ENCODE measurements around the gene VIM.

The VIM gene

GRCh38 chr10:17209302-17209701 lies 18.7 kb upstream of the VIM start:
- H3K4me3 ChIP-seq (ENCODE audit: low read depth, low read length) = no peak overlapping the region

- H3K4me3 ChIP-seq (ENCODE audit: low read depth, low read length) = no peak overlapping the region
These were observed 18.2 kb upstream of the VIM start for GRCh38 chr10:17209881-17210280.

GRCh38 chr10:17210361-17210760 lies 17.7 kb upstream of the VIM start:
- H3K4me3 ChIP-seq (ENCODE audit: low read depth, low read length) = no peak overlapping the region

- no peak overlapping the region for H3K4me3 ChIP-seq (ENCODE audit: low read depth, low read length)
These were observed 15.2 kb upstream of the VIM start for GRCh38 chr10:17212802-17213221.

- H3K4me3 ChIP-seq (ENCODE audit: low read depth, low read length) = no peak overlapping the region
These were observed 14.2 kb upstream of the VIM start for GRCh38 chr10:17213646-17214349.

GRCh38 chr10:17214526-17214925 lies 13.5 kb upstream of the VIM start:
- no peak overlapping the region for H3K4me3 ChIP-seq (ENCODE audit: low read depth, low read length)

GRCh38 chr10:17214971-17215781 lies 12.9 kb upstream of the VIM start:
- H3K4me3 ChIP-seq (ENCODE audit: low read depth, low read length) = no peak overlapping the region

- no peak overlapping the region for H3K4me3 ChIP-seq (ENCODE audit: low read depth, low read length)
These were observed 12.3 kb upstream of the VIM start for GRCh38 chr10:17215782-17216122.

GRCh38 chr10:17216217-17216900 lies 11.7 kb upstream of the VIM start:
- H3K4me3 ChIP-seq (ENCODE audit: low read depth, low read length) = no peak overlapping the region

- H3K4me3 ChIP-seq (ENCODE audit: low read depth, low read length) = no peak overlapping the region
These were observed 11.1 kb upstream of the VIM start for GRCh38 chr10:17216901-17217395.

- no peak overlapping the region for H3K4me3 ChIP-seq (ENCODE audit: low read depth, low read length)
These were observed 10.3 kb upstream of the VIM start for GRCh38 chr10:17217631-17218232.

- H3K4me3 ChIP-seq (ENCODE audit: low read depth, low read length) = no peak overlapping the region
These were observed 9.0 kb upstream of the VIM start for GRCh38 chr10:17219024-17219423.

GRCh38 chr10:17220652-17221100 lies 7.4 kb upstream of the VIM start:
- no peak overlapping the region for H3K4me3 ChIP-seq (ENCODE audit: low read depth, low read length)

GRCh38 chr10:17222329-17222728 lies 5.7 kb upstream of the VIM start:
- no peak overlapping the region for H3K4me3 ChIP-seq (ENCODE audit: low read depth, low read length)

- H3K4me3 ChIP-seq (ENCODE audit: low read depth, low read length) = no peak overlapping the region
These were observed 2.2 kb upstream of the VIM start for GRCh38 chr10:17225808-17226207.

GRCh38 chr10:17226891-17227303 lies 1.1 kb upstream of the VIM start:
- no peak overlapping the region for H3K4me3 ChIP-seq (ENCODE audit: low read depth, low read length)

- no peak overlapping the region for H3K4me3 ChIP-seq (ENCODE audit: low read depth, low read length)
These were observed 512 bp upstream of the VIM start for GRCh38 chr10:17227367-17228090.

GRCh38 chr10:17229016-17229716 lies 1.1 kb downstream of the VIM start:
- peak overlapping the region; percentile 55 for H3K4me3 ChIP-seq (ENCODE audit: low read depth, low read length)

- H3K4me3 ChIP-seq (ENCODE audit: low read depth, low read length) = peak overlapping the region; percentile 55
These were observed 1.6 kb downstream of the VIM start for GRCh38 chr10:17229717-17229966.

GRCh38 chr10:17229967-17230682 lies 2.1 kb downstream of the VIM start:
- H3K4me3 ChIP-seq (ENCODE audit: low read depth, low read length) = peak overlapping the region; percentile 55

Data from iPS-11a (cell line).